HEK293 (cell line): ENCODE results near the gene PARP8.

ENCODE experiments used
- CTCF ChIA-PET: fragments of 350-600 bp; formaldehyde crosslinking; extraction: SDS; loops from one replicate; lab custom pipeline; 2021; ENCODE audit warnings: antibody characterized with exemption; lab: Yijun Ruan, JAX
- POLR2A ChIA-PET: fragments of 300-600 bp; formaldehyde crosslinking; extraction: SDS; loops from one replicate; lab custom pipeline; 2020; ENCODE audit warnings: antibody characterized with exemption, inconsistent platforms; lab: Yijun Ruan, JAX
- H3K27ac ChIP-seq: fragments of 200-500 bp; sonication (Bioruptor generic); 2 replicates; pipeline ENCODE4 v1.5.1; 2014; ENCODE audit warnings: low read depth, low read length, control low read depth, inconsistent platforms; ENCODE audit errors: extremely low read depth
- H3K36me3 ChIP-seq, 2 experiments: fragments of 200-500 bp in 1 of 2; sonication (Bioruptor generic) in 1 of 2; 1 replicate in 1 of 2; 2 replicates in 1 of 2; pipeline ENCODE4 v1.5.1; 2014 to 2017; ENCODE audit warnings: inconsistent platforms in 2 of 2, low read length in 2 of 2; ENCODE audit not compliant: control insufficient read depth in 2 of 2, insufficient read depth in 1 of 2
- H3K4me1 ChIP-seq: fragments of 200-500 bp; sonication (Bioruptor generic); 2 replicates; pipeline ENCODE4 v1.5.1; 2014; ENCODE audit warnings: mild to moderate bottlenecking, low read length, inconsistent platforms; ENCODE audit not compliant: control insufficient read depth, insufficient read depth
- H3K4me3 ChIP-seq: 2 replicates; pipeline ENCODE4 v1.5.1; 2011; ENCODE audit warnings: low read depth, mild to moderate bottlenecking, control low read depth, low read length, moderate library complexity
- H3K9me3 ChIP-seq: fragments of 200-500 bp; sonication (Bioruptor generic); 2 replicates; pipeline ENCODE4 v1.5.1; 2014; ENCODE audit warnings: low read depth, low read length, inconsistent platforms; ENCODE audit not compliant: control insufficient read depth, insufficient read depth
- HOXA7 ChIP-seq: sonication (generic); formaldehyde crosslinking; IDR thresholded peaks from 2 replicates; pipeline ENCODE4 v1.8.1; 2022; ENCODE audit warnings: missing genetic modification reagents, borderline replicate concordance
- KLF10 ChIP-seq: fragments of 450-650 bp; IDR thresholded peaks from 2 replicates; pipeline ENCODE4 v1.5.1; 2018; ENCODE audit warnings: missing biosample characterization, mild to moderate bottlenecking, missing genetic modification characterization
- MEIS1 ChIP-seq: sonication (generic); formaldehyde crosslinking; IDR thresholded peaks from 2 replicates; pipeline ENCODE4 v1.8.1; 2022; ENCODE audit warnings: missing genetic modification reagents, mild to moderate bottlenecking, borderline replicate concordance
- SCRT1 ChIP-seq: fragments of 450-650 bp; formaldehyde crosslinking; IDR thresholded peaks from 2 replicates; pipeline ENCODE4 v1.5.1; 2016; ENCODE audit warnings: missing biosample characterization, missing genetic modification characterization, borderline replicate concordance
- SP7 ChIP-seq: fragments of 450-650 bp; formaldehyde crosslinking; IDR thresholded peaks from 2 replicates; pipeline ENCODE4 v1.5.1; 2016; ENCODE audit warnings: missing biosample characterization, missing genetic modification characterization
- ZBTB7A ChIP-seq: fragments of 450-650 bp; formaldehyde crosslinking; IDR thresholded peaks from 2 replicates; pipeline ENCODE4 v1.5.1; 2016; ENCODE audit warnings: low read depth, missing biosample characterization, missing genetic modification characterization
- ZNF146 ChIP-seq: fragments of 450-650 bp; formaldehyde crosslinking; IDR thresholded peaks from 2 replicates; pipeline ENCODE4 v1.5.1; 2016; ENCODE audit warnings: missing biosample characterization, missing genetic modification characterization
- ZNF155 ChIP-seq: fragments of 450-650 bp; formaldehyde crosslinking; IDR thresholded peaks from 2 replicates; pipeline ENCODE4 v1.5.1; 2016; ENCODE audit warnings: missing biosample characterization, missing genetic modification characterization
- ZNF16 ChIP-seq: fragments of 450-650 bp; formaldehyde crosslinking; IDR thresholded peaks from 2 replicates; pipeline ENCODE4 v1.5.1; 2016; ENCODE audit warnings: low read depth, missing biosample characterization, missing genetic modification characterization
- ZNF214 ChIP-seq: fragments of 450-650 bp; formaldehyde crosslinking; IDR thresholded peaks from 2 replicates; pipeline ENCODE4 v1.5.1; 2017; ENCODE audit warnings: missing biosample characterization, mild to moderate bottlenecking, missing genetic modification characterization, borderline replicate concordance
- ZNF239 ChIP-seq: fragments of 450-650 bp; formaldehyde crosslinking; IDR thresholded peaks from 2 replicates; pipeline ENCODE4 v1.5.1; 2016; ENCODE audit warnings: missing biosample characterization, missing genetic modification characterization
- ZNF26 ChIP-seq: fragments of 450-650 bp; formaldehyde crosslinking; IDR thresholded peaks from 2 replicates; pipeline ENCODE4 v1.5.1; 2016; ENCODE audit warnings: missing biosample characterization, missing genetic modification characterization
- ZNF274 ChIP-seq, 2 experiments: fragments of 200-500 bp in 1 of 2; fragments of 450-650 bp in 1 of 2; sonication (Bioruptor generic) in 1 of 2; formaldehyde crosslinking in 1 of 2; IDR thresholded peaks; 2 replicates each; pipeline versions ENCODE4 v1.5.1 to v1.6.1; 2014 to 2016; ENCODE audit warnings: borderline replicate concordance in 1 of 2, inconsistent platforms in 1 of 2, low read length in 1 of 2, missing biosample characterization in 1 of 2, missing genetic modification characterization in 1 of 2
- ZNF292 ChIP-seq: fragments of 450-650 bp; formaldehyde crosslinking; IDR thresholded peaks from 2 replicates; pipeline ENCODE4 v1.5.1; 2016; ENCODE audit warnings: low read depth, missing biosample characterization, missing genetic modification characterization, borderline replicate concordance
- ZNF324 ChIP-seq: fragments of 450-650 bp; formaldehyde crosslinking; IDR thresholded peaks from 2 replicates; pipeline ENCODE4 v1.5.1; 2016; ENCODE audit warnings: missing biosample characterization, missing genetic modification characterization
- ZNF423 ChIP-seq: fragments of 450-650 bp; formaldehyde crosslinking; IDR thresholded peaks from 2 replicates; pipeline ENCODE4 v1.5.1; 2016; ENCODE audit warnings: missing biosample characterization, missing genetic modification characterization
- ZNF501 ChIP-seq: fragments of 450-650 bp; formaldehyde crosslinking; IDR thresholded peaks from 2 replicates; pipeline ENCODE4 v1.5.1; 2016; ENCODE audit warnings: missing biosample characterization, missing genetic modification characterization
- ZNF596 ChIP-seq: fragments of 450-650 bp; IDR thresholded peaks from 2 replicates; pipeline ENCODE4 v1.5.0; 2018; ENCODE audit warnings: missing biosample characterization, mild to moderate bottlenecking, missing genetic modification characterization, moderate library complexity
- ZSCAN16 ChIP-seq: fragments of 450-650 bp; formaldehyde crosslinking; IDR thresholded peaks from 2 replicates; pipeline ENCODE4 v1.5.1; 2016; ENCODE audit warnings: missing biosample characterization, missing genetic modification characterization
- ZSCAN30 ChIP-seq: fragments of 450-650 bp; IDR thresholded peaks from 2 replicates; pipeline ENCODE4 v1.5.1; 2018; ENCODE audit warnings: missing biosample characterization, mild to moderate bottlenecking, missing genetic modification characterization, moderate library complexity
- TF ChIP-seq, protein P1 (sequence below): fragments of 450-650 bp; formaldehyde crosslinking; IDR thresholded peaks from 2 replicates; pipeline ENCODE4 v1.5.1; 2016; ENCODE audit warnings: missing biosample characterization, missing genetic modification characterization
- TF ChIP-seq, protein P2 (sequence below): fragments of 450-650 bp; formaldehyde crosslinking; IDR thresholded peaks from 2 replicates; pipeline ENCODE4 v1.5.1; 2017; ENCODE audit warnings: missing biosample characterization, missing genetic modification characterization
- TF ChIP-seq, protein P3 (sequence below): fragments of 450-650 bp; formaldehyde crosslinking; IDR thresholded peaks from 2 replicates; pipeline ENCODE4 v1.5.1; 2016; ENCODE audit warnings: missing biosample characterization, missing genetic modification characterization
- TF ChIP-seq, protein P4 (sequence below): fragments of 450-650 bp; formaldehyde crosslinking; IDR thresholded peaks from 2 replicates; pipeline ENCODE4 v1.5.1; 2016; ENCODE audit warnings: missing biosample characterization, missing genetic modification characterization, borderline replicate concordance

PARP8 gene

DNA sequence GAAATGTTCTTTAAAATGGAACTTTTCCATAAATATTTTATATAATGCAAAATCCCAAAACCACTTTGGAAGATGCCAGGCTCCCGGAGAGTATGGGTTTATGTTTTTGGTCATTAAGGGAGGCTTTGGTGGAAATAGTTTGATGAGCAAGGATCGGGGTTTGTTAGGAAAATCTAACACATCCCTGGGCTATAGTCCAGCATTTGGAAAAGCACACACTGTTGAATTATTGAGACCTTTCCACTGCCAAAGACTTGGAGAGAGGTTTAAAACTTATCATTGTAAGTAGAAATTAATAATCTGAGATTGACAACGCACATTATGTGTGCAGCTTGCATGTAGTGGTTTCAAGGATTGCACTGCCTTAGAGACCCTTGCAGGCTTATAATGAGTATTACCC, 156.3 kb downstream of the PARP8 start (continued):
- no peak for TF ChIP-seq ZNF26 (tag by site-specific recombination)
- no peak for TF ChIP-seq ZNF239
- no peak for TF ChIP-seq SP7 (tag by site-specific recombination)
- no peak for TF ChIP-seq ZSCAN30 (tag by site-specific recombination)
- no peak for TF ChIP-seq ZNF292 (tag by site-specific recombination)
- TF ChIP-seq, protein P1, sequence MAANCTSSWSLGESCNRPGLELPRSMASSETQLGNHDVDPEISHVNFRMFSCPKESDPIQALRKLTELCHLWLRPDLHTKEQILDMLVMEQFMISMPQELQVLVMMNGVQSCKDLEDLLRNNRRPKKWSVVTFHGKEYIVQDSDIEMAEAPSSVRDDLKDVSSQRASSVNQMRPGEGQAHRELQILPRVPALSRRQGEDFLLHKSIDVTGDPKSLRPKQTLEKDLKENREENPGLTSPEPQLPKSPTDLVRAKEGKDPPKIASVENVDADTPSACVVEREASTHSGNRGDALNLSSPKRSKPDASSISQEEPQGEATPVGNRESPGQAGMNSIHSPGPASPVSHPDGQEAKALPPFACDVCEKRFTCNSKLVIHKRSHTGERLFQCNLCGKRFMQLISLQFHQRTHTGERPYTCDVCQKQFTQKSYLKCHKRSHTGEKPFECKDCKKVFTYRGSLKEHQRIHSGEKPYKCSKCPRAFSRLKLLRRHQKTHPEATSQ (tag by site-specific recombination): no peak

- Histone ChIP-seq H3K4me1 (no peaks in the 10 kb centered on the region), H3K27ac (no peak overlapping the region), H3K9me3 (no peaks in the 10 kb centered on the region), H3K36me3 (peaks cover 10 to 18% of the 10 kb centered on the region in 2 experiments), H3K4me3 (no peak overlapping the region)
- ChIA-PET CTCF (interaction anchor here (0.5 kb wide), 1 partner anchor 18 kb away, joined by 5 read pairs; no protein-coding TSS in a partner anchor), POLR2A (no interaction called here)
- TF ChIP-seq ZSCAN16 (tag by site-specific recombination): no peak
- TF ChIP-seq ZNF214 (tag by site-specific recombination): no peak
- no peak for TF ChIP-seq ZNF16 (tag by site-specific recombination)
- TF ChIP-seq ZNF155 (tag by site-specific recombination): no peak
- TF ChIP-seq, protein P2, sequence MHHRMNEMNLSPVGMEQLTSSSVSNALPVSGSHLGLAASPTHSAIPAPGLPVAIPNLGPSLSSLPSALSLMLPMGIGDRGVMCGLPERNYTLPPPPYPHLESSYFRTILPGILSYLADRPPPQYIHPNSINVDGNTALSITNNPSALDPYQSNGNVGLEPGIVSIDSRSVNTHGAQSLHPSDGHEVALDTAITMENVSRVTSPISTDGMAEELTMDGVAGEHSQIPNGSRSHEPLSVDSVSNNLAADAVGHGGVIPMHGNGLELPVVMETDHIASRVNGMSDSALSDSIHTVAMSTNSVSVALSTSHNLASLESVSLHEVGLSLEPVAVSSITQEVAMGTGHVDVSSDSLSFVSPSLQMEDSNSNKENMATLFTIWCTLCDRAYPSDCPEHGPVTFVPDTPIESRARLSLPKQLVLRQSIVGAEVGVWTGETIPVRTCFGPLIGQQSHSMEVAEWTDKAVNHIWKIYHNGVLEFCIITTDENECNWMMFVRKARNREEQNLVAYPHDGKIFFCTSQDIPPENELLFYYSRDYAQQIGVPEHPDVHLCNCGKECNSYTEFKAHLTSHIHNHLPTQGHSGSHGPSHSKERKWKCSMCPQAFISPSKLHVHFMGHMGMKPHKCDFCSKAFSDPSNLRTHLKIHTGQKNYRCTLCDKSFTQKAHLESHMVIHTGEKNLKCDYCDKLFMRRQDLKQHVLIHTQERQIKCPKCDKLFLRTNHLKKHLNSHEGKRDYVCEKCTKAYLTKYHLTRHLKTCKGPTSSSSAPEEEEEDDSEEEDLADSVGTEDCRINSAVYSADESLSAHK (tag by site-specific recombination): no peak
- TF ChIP-seq, protein P3, sequence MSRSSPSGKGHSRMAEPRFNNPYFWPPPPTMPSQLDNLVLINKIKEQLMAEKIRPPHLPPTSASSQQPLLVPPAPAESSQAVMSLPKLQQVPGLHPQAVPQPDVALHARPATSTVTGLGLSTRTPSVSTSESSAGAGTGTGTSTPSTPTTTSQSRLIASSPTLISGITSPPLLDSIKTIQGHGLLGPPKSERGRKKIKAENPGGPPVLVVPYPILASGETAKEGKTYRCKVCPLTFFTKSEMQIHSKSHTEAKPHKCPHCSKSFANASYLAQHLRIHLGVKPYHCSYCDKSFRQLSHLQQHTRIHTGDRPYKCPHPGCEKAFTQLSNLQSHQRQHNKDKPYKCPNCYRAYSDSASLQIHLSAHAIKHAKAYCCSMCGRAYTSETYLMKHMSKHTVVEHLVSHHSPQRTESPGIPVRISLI (tag by site-specific recombination): no peak
- no peak for TF ChIP-seq ZNF501
- TF ChIP-seq HOXA7 (CRISPR knock-in tag): no peak
Measured at GRCh38 chr5:50823568-50823967, 157.1 kb downstream of the PARP8 start.

DNA sequence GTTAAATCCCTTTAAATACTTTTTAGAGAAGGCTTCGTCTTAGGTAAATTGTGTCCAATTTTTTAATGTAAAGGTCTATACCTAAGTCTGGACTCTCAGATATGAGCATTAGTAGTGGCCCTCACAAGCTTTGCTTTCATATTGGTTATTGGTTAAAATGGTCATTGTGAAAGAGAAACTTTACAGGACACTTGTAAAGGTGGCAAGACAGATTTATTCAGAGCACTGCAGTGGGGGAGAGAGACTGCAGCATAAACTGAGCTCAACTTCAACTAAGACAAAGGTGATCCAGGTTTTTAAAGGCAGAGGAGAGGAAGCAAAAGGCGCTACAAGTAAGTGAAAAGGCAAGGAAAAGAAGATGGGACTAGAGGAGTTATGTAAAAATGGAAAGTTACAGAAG, 157.7 kb downstream of the PARP8 start:
- no peak overlapping the region for H3K27ac ChIP-seq
- no peaks in the 10 kb centered on the region for H3K4me1 ChIP-seq
- peaks cover 16 to 18% of the 10 kb centered on the region in 2 experiments for H3K36me3 ChIP-seq
- no peak overlapping the region for H3K4me3 ChIP-seq
- H3K9me3 ChIP-seq: no peaks in the 10 kb centered on the region
- CTCF ChIA-PET: no interaction called here
- POLR2A ChIA-PET: no interaction called here
- TF ChIP-seq KLF10 (no peak), ZNF423 (tag by site-specific recombination) (no peak), ZNF16 (tag by site-specific recombination) (no peak), MEIS1 (CRISPR knock-in tag) (no peak), ZNF596 (no peak), ZSCAN16 (tag by site-specific recombination) (no peak), ZNF274 (IDR thresholded peaks at IDR 0.05; ENCODE audit: low read length) (no peak), ZNF274 (tag by site-specific recombination; IDR thresholded peaks at IDR 0.05; ENCODE audit: borderline replicate concordance) (no peak), SCRT1 (tag by site-specific recombination) (no peak), ZNF146 (no peak), ZNF324 (tag by site-specific recombination) (no peak), ZNF214 (tag by site-specific recombination) (no peak), ZBTB7A (tag by site-specific recombination) (no peak)
- TF ChIP-seq, protein P1 (tag by site-specific recombination): no peak
- TF ChIP-seq, protein P4, sequence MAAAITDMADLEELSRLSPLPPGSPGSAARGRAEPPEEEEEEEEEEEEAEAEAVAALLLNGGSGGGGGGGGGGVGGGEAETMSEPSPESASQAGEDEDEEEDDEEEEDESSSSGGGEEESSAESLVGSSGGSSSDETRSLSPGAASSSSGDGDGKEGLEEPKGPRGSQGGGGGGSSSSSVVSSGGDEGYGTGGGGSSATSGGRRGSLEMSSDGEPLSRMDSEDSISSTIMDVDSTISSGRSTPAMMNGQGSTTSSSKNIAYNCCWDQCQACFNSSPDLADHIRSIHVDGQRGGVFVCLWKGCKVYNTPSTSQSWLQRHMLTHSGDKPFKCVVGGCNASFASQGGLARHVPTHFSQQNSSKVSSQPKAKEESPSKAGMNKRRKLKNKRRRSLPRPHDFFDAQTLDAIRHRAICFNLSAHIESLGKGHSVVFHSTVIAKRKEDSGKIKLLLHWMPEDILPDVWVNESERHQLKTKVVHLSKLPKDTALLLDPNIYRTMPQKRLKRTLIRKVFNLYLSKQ: no peak
